ENCODE data around the gene PREX1.

GRCh38 chr20:48674461-48674860 lies 153.3 kb downstream of the PREX1 start:
- no peak for TF ChIP-seq ARNTL (CRISPR knock-in tag; IDR thresholded peaks at IDR 0.05; ENCODE audit: borderline replicate concordance, low read depth)
- TF ChIP-seq ZFP3 (CRISPR knock-in tag; IDR thresholded peaks at IDR 0.05) = no peak
